CD8-positive, alpha-beta memory T cell (primary cell): ENCODE data around the gene ARL4D. TPM values are rescaled to one million over a fixed set of nuclear protein-coding genes. Genes with fewer than 3 reads are reported as not detected.
A peak's percentile ranks its signal among the peaks of the same experiment; 100 is the strongest.

Experiments used
- CTCF ChIA-PET: fragments of 350-600 bp; sonication (Branson Sonifier 250); formaldehyde crosslinking; loops from one replicate; lab custom pipeline; 2021; ENCODE audit warnings: antibody characterized with exemption; lab: Charles Lee
- POLR2A ChIA-PET: fragments of 350-600 bp; sonication (Branson Sonifier 250); formaldehyde crosslinking; loops from one replicate; lab custom pipeline; 2021; ENCODE audit warnings: antibody characterized with exemption; lab: Charles Lee
- DNase-seq, 5 donors: peaks; one replicate each; pipeline versions ENCODE4 v3.0.0 to v3.0.0-alpha.2; 2020 to 2022; ENCODE audit warnings: mixed read lengths in 1 of 5
- H3K27ac ChIP-seq: one replicate; pipeline ENCODE4 v1.7.0; 2013; ENCODE audit warnings: low read depth, mild to moderate bottlenecking, low read length, moderate library complexity
- H3K27me3 ChIP-seq: 2 replicates; pipeline ENCODE4 v1.7.0; 2013; ENCODE audit warnings: low read length, mild to moderate bottlenecking; ENCODE audit not compliant: insufficient read depth, poor library complexity, severe bottlenecking
- H3K36me3 ChIP-seq: 2 replicates; pipeline ENCODE4 v1.7.0; 2013; ENCODE audit warnings: mild to moderate bottlenecking, low read length, moderate library complexity; ENCODE audit not compliant: insufficient read depth
- H3K4me1 ChIP-seq: 2 replicates; pipeline ENCODE4 v1.7.0; 2013; ENCODE audit warnings: mild to moderate bottlenecking, low read length, moderate library complexity; ENCODE audit not compliant: insufficient read depth
- H3K4me3 ChIP-seq: 2 replicates; pipeline ENCODE4 v1.7.0; 2013; ENCODE audit warnings: mild to moderate bottlenecking, low read length
- H3K9me3 ChIP-seq: 2 replicates; pipeline ENCODE4 v1.7.0; 2013; ENCODE audit warnings: mild to moderate bottlenecking, low read length
- H3K27ac Mint-ChIP-seq, 8 donors: one replicate each; pipeline ENCODE4 v1.8.0; 2020 to 2021; ENCODE audit warnings: mixed read lengths in 8 of 8, mild to moderate bottlenecking in 6 of 8, inconsistent platforms in 3 of 8, moderate library complexity in 3 of 8
- H3K27me3 Mint-ChIP-seq, 2 donors: one replicate each; pipeline ENCODE4 v1.8.0; 2020 to 2021; ENCODE audit warnings: mixed read lengths in 2 of 2, mild to moderate bottlenecking in 1 of 2, moderate library complexity in 1 of 2
- H3K36me3 Mint-ChIP-seq, 3 donors: one replicate each; pipeline ENCODE4 v1.8.0; 2020 to 2021; ENCODE audit warnings: mixed read lengths in 3 of 3, inconsistent platforms in 1 of 3, mild to moderate bottlenecking in 1 of 3
- H3K4me1 Mint-ChIP-seq, 3 donors: one replicate each; pipeline ENCODE4 v1.8.0; 2020 to 2021; ENCODE audit warnings: mixed read lengths in 3 of 3, inconsistent platforms in 1 of 3, mild to moderate bottlenecking in 1 of 3
- H3K4me3 Mint-ChIP-seq, 7 donors: one replicate each; pipeline ENCODE4 v1.8.0; 2020 to 2021; ENCODE audit warnings: mixed read lengths in 7 of 7, mild to moderate bottlenecking in 6 of 7, moderate library complexity in 4 of 7, inconsistent platforms in 2 of 7
- H3K9me3 Mint-ChIP-seq, 5 donors: one replicate each; pipeline ENCODE4 v1.8.0; 2020 to 2022; ENCODE audit warnings: mixed read lengths in 5 of 5, mild to moderate bottlenecking in 3 of 5, moderate library complexity in 2 of 5, inconsistent platforms in 1 of 5
- polyA plus RNA-seq: library from polyadenylated mRNA; unstranded; fragments of 300-500 nt; fragmentation: Illumina TruSeq; gene quantifications from one replicate; pipeline ENCODE4 v1.2.3, GENCODE V29; 2021
- total RNA-seq, 2 experiments: library from RNA; stranded (reverse); gene quantifications; one replicate each; pipeline ENCODE4 v1.2.3, GENCODE V29; 2021

The ARL4D gene, protein sequence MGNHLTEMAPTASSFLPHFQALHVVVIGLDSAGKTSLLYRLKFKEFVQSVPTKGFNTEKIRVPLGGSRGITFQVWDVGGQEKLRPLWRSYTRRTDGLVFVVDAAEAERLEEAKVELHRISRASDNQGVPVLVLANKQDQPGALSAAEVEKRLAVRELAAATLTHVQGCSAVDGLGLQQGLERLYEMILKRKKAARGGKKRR
- 1 to 10 TPM; 1.9 to 2.3 TPM for total RNA-seq
- 1.9 TPM for polyA plus RNA-seq

DNA sequence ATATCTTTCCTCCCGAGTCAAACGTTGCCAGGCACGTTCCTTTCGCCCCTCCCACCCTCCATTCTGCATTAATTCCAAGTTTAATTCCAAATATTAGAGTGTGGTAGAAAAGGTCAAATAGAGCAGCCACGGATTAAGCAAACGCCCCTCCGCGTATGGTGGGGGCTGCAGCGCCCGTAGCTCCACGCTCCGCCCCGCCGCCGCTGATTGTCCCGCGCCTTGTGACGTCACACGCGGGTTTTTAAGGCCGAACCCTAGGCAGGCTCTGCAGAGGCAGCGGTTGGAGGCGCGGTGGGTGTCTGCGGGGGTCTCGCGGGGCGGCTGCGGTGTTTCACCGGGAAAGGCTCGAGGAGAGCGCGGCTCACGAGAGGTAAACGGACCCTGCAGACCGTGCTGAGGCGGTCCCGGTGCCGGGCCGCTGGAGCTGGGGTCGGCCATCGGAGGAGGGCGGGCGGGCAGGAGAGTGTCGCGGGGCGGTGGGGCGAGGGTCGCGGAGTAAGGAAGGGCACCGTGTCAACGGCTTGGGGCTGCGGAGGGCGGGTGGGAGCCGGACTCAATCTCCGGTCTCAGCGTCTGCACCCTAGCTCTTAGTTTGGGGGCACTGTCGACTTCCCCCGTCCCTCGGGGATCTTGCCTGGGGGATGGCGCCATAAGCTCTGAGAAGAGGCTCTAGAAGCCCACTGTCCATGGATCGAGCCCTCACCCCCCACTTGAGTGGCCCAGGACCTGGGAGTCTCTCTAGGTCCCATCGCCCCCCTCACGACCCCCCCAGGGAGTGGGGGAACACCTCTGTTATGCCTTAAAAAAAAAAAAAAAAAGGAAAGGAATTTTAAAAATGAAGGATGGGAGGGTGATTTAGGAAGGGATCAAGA, at the start of gene ARL4D:
ARL4D (plus strand) TSS at position 270 of the 872 bp plus-strand sequence. CDS start 740 bp downstream, outside the sequence.
- H3K9me3 Mint-ChIP-seq = no peaks in the 10 kb centered on the region
- H3K27ac Mint-ChIP-seq = peak within 1 kb of the TSS; percentile 24 to 97 (median 92)
- H3K4me1 Mint-ChIP-seq = peaks cover 31 to 43% (median 35%) of the 10 kb centered on the region in 3 donors
- H3K4me3 Mint-ChIP-seq = peak within 1 kb of the TSS; percentile 91 to 98 (median 94)
- Histone ChIP-seq H3K4me1 (peaks cover 18% of the 10 kb centered on the region), H3K27ac (peak within 1 kb of the TSS; percentile 52), H3K4me3 (peak within 1 kb of the TSS; percentile 74), H3K27me3 (no peaks in the 10 kb centered on the region), H3K36me3 (no peaks in the 10 kb centered on the region), H3K9me3 (no peaks in the 10 kb centered on the region)
- ChIA-PET CTCF (interaction anchor here (0.7 to 11.9 kb wide), 3 partner anchors 11 to 86 kb away, joined by 3 to 130 read pairs (median 5); partner anchors contain the start of gene DHX8), POLR2A (interaction anchor here (0.6 to 3.8 kb wide), 8 partner anchors 10 to 401 kb away, joined by 3 to 29 read pairs (median 6); partner anchors contain the start of genes DHX8 and RPL27)
- H3K27me3 Mint-ChIP-seq = no peaks in the 10 kb centered on the region
- peak; percentile 77 to 89 (median 81) for DNase-seq
- H3K36me3 Mint-ChIP-seq = peaks cover 0 to 4% (median 0%) of the 10 kb centered on the region in 3 donors

DNA sequence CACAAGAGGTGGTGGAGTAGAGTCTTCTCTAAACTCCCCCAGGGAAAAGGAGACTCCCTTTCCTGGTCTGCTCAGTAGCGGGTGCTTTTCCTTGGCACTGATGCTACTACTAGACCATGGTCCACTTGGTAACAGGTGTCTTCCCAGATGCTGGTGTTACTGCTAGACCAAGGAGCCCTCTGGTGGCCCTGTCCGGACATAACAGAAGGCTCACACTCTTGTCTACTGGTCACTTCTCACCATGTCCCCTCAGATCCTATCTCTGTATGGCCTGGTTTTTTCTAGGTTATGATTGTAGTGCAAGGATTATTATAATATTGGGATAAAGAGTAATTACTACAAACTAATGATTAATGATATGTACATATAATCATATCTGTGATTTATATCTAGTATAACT, 49.7 kb upstream of the ARL4D start:
- Histone ChIP-seq H3K9me3 (peaks cover 31% of the 10 kb centered on the region), H3K27ac (no peak overlapping the region), H3K27me3 (no peaks in the 10 kb centered on the region), H3K4me3 (no peak overlapping the region), H3K36me3 (no peaks in the 10 kb centered on the region), H3K4me1 (no peaks in the 10 kb centered on the region)
- ChIA-PET POLR2A (no interaction called here), CTCF (interaction anchor here (0.7 kb wide), 1 partner anchor 10 kb away, joined by 3 read pairs; no protein-coding TSS in a partner anchor)
- Mint-ChIP-seq H3K36me3 (peaks cover 4 to 30% (median 16%) of the 10 kb centered on the region in 3 donors), H3K9me3 (peaks cover 11 to 49% (median 38%) of the 10 kb centered on the region in 5 donors), H3K4me3 (no peak overlapping the region), H3K27ac (no peak overlapping the region), H3K27me3 (peaks cover 0 to 9% of the 10 kb centered on the region in 2 donors), H3K4me1 (no peaks in the 10 kb centered on the region)
- DNase-seq = no peak

DNA sequence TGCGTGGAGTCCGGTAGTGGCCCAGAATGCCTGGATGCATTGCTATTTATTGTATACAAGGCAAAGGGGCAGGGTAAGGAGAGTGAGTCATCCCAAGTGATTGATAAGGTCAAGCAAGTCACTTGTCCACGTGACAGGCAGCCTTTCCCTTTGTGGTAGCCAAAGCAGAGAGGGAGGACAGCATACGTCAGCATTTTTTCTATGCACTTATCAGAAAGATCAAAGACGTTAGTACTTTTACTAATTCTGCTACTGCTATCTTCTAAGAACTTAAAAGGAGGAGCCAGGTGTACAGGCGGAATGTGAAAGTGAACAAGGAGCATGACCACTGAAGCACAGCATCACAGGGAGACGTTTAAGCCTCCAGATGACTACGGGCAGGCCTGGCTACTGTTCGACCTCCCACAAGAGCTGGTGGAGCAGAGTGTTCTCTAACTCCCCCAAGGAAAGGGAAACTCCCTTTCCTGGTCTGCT, 47.9 kb upstream of the ARL4D start:
- Histone ChIP-seq H3K4me1 (no peaks in the 10 kb centered on the region), H3K27ac (no peak overlapping the region), H3K27me3 (no peaks in the 10 kb centered on the region), H3K36me3 (no peaks in the 10 kb centered on the region), H3K9me3 (peaks cover 31% of the 10 kb centered on the region), H3K4me3 (no peak overlapping the region)
- H3K9me3 Mint-ChIP-seq = peaks cover 11 to 42% (median 36%) of the 10 kb centered on the region in 5 donors
- ChIA-PET CTCF (no interaction called here), POLR2A (no interaction called here)
- H3K4me3 Mint-ChIP-seq = no peak overlapping the region
- peaks cover 0 to 5% of the 10 kb centered on the region in 2 donors for H3K27me3 Mint-ChIP-seq
- no peak overlapping the region for H3K27ac Mint-ChIP-seq
- DNase-seq = no peak
- H3K36me3 Mint-ChIP-seq = peaks cover 4 to 30% (median 16%) of the 10 kb centered on the region in 3 donors
- H3K4me1 Mint-ChIP-seq = no peaks in the 10 kb centered on the region

DNA sequence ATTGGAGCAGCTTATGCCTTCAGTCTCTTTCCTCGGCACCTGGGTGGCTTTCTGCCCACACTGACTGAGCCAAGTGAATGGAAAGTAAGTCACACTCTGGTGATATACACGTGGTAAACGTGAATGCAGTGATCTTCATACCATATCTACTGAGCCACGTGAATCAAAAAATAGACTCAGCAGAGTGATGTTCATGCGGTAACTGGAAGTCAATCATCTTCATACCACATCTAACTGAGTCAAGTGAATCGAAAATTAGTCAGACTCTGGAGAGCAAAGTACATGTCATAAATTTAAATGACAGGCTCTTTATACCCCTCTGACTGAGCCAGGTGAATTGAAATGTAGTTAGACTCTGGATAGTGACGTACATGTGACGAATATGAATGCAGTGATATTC, 47.1 kb upstream of the ARL4D start:
- H3K9me3 Mint-ChIP-seq = peaks cover 11 to 41% (median 35%) of the 10 kb centered on the region in 5 donors
- H3K9me3 ChIP-seq = peaks cover 31% of the 10 kb centered on the region
- no peak overlapping the region for H3K27ac Mint-ChIP-seq
- H3K36me3 Mint-ChIP-seq = peaks cover 4 to 30% (median 16%) of the 10 kb centered on the region in 3 donors
- DNase-seq = no peak
- no peak overlapping the region for H3K4me3 ChIP-seq
- H3K27me3 ChIP-seq = no peaks in the 10 kb centered on the region
- peaks cover 0 to 5% of the 10 kb centered on the region in 2 donors for H3K27me3 Mint-ChIP-seq
- ChIA-PET CTCF (no interaction called here), POLR2A (no interaction called here)
- no peaks in the 10 kb centered on the region for H3K4me1 Mint-ChIP-seq
- no peaks in the 10 kb centered on the region for H3K4me1 ChIP-seq
- H3K27ac ChIP-seq = no peak overlapping the region
- H3K4me3 Mint-ChIP-seq = no peak overlapping the region
- H3K36me3 ChIP-seq = no peaks in the 10 kb centered on the region

DNA sequence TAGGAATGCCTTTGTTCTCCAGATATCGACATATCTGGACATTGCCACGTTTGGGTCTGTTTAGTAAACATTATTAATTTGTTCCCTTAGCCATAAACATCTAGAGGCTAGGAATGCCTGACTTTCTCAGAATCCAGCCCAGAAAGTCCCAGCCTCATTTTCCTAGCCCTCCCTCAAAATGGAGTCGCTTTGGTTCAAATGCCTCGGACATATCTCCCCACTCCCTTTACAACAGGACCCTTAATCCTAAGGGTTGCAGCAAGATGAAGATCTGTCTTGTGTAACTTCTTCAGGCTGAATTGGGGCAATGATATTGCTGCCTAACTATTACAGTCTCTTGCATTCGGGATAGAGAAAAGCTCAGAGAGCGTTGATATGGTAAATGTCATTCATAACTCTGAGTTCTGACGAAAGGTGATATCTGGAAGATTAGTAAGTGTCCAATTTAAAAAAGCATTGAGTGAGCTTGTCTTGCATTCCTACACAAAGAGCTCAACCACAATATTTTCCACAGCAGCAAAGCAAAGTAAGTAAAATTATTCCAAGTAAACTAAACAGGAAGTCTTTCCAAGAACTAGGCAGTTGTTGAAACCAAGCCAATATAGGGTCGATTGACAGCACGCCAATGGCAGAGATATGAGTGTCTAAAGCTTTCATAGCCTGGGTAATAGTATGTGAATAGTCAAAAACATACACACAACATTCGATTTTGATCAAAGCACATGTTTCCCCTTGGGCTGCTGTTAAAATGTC, 46.0 kb upstream of the ARL4D start:
- peaks cover 0 to 5% of the 10 kb centered on the region in 2 donors for H3K27me3 Mint-ChIP-seq
- H3K27ac ChIP-seq = no peak overlapping the region
- no peaks in the 10 kb centered on the region for H3K4me1 Mint-ChIP-seq
- H3K4me3 ChIP-seq = no peak overlapping the region
- DNase-seq = no peak
- H3K9me3 Mint-ChIP-seq = peaks cover 8 to 31% (median 24%) of the 10 kb centered on the region in 5 donors
- H3K9me3 ChIP-seq = peaks cover 21% of the 10 kb centered on the region
- H3K27ac Mint-ChIP-seq = no peak overlapping the region
- no peak overlapping the region for H3K4me3 Mint-ChIP-seq
- ChIA-PET POLR2A (no interaction called here), CTCF (interaction anchor here (1.2 to 1.7 kb wide), 2 partner anchors 16 to 19 kb away, joined by 3 to 4 read pairs; no protein-coding TSS in a partner anchor)
- no peaks in the 10 kb centered on the region for H3K4me1 ChIP-seq
- H3K27me3 ChIP-seq = no peaks in the 10 kb centered on the region
- peaks cover 3 to 21% (median 15%) of the 10 kb centered on the region in 3 donors for H3K36me3 Mint-ChIP-seq
- no peaks in the 10 kb centered on the region for H3K36me3 ChIP-seq

DNA sequence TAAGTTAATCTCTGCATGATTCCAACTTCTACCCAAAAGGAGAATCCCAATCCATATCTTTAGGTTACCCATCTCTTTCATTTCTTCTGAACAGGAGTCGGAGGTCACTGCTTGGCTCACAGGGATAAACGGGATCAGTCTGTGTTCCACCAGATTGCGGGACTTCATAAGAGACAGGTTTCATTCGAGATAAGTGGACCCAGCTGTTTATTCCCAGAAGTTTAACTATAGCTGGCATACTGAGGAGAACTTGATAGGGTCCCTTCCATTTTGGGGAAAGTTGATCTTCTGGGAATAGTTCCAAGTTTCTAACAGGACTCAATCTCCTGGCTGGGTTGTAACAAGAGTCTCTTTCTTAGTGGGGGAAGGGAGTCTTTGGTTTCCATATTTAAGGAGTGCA, 45.4 kb upstream of the ARL4D start:
- H3K9me3 ChIP-seq = peaks cover 15% of the 10 kb centered on the region
- Mint-ChIP-seq H3K27me3 (peaks cover 0 to 5% of the 10 kb centered on the region in 2 donors), H3K27ac (no peak overlapping the region), H3K4me1 (peaks cover 0 to 2% (median 0%) of the 10 kb centered on the region in 3 donors), H3K4me3 (no peak overlapping the region), H3K36me3 (peaks cover 5 to 15% (median 12%) of the 10 kb centered on the region in 3 donors), H3K9me3 (peaks cover 2 to 24% (median 18%) of the 10 kb centered on the region in 5 donors)
- H3K4me3 ChIP-seq = no peak overlapping the region
- CTCF ChIA-PET = interaction anchor here (1.2 to 1.7 kb wide), 2 partner anchors 15 to 19 kb away, joined by 3 to 4 read pairs; no protein-coding TSS in a partner anchor
- no peak for DNase-seq
- H3K27ac ChIP-seq = no peak overlapping the region
- no peaks in the 10 kb centered on the region for H3K27me3 ChIP-seq
- no peaks in the 10 kb centered on the region for H3K36me3 ChIP-seq
- POLR2A ChIA-PET = no interaction called here
- no peaks in the 10 kb centered on the region for H3K4me1 ChIP-seq

DNA sequence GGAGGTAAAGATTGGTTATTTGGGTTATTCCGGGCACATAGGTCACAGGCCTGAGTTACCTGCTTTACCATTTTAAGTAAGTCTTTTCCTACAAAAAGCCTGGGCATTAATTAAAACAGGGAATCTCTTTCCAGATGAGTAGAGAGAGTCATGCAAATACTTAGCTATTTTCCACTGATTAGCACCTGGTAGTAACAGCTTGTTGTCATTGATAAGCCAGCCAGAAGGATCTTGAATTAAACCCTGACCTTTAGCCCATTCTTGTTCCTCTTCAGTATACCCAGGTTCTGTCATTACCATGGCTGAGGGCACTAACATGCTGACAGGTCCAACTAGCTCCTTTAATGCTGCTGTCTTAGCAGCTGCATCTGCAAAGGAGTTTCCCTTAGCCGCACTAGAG, 44.4 kb upstream of the ARL4D start:
- Histone ChIP-seq H3K27ac (no peak overlapping the region), H3K36me3 (no peaks in the 10 kb centered on the region), H3K4me3 (no peak overlapping the region), H3K27me3 (no peaks in the 10 kb centered on the region), H3K9me3 (peaks cover 6% of the 10 kb centered on the region), H3K4me1 (peaks cover 4% of the 10 kb centered on the region)
- ChIA-PET POLR2A (no interaction called here), CTCF (interaction anchor here (1.1 to 1.7 kb wide), 2 partner anchors 15 to 20 kb away, joined by 4 to 5 read pairs; no protein-coding TSS in a partner anchor)
- Mint-ChIP-seq H3K4me1 (peaks cover 2 to 12% (median 4%) of the 10 kb centered on the region in 3 donors), H3K27ac (no peak overlapping the region), H3K27me3 (peaks cover 0 to 5% of the 10 kb centered on the region in 2 donors), H3K36me3 (peaks cover 5 to 11% (median 10%) of the 10 kb centered on the region in 3 donors), H3K9me3 (peaks cover 0 to 16% (median 10%) of the 10 kb centered on the region in 5 donors), H3K4me3 (no peak overlapping the region)
- no peak for DNase-seq
